Measurements from ENCODE around the gene ZBED1.

Gene ZBED1

DNA sequence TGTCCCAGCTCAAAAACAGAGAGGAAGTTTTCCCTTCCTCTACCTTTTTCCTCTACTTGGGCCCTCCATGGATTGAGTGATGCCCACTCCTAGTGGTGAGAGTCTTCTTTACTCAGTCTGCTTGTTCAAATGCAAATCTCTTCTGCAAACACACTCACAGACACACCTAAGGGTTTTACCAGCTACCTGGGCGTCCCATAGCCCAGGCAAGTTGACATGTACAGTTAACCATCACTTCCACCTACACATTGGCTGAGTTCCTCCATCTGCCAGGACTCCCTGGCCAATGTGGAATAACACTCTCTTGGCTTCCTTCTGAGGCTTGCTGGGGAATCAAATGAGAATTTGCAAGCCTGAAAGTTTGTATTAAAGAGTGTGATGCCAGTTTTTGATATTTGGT lies 45.7 kb upstream of the ZBED1 start:
- Histone ChIP-seq H3K4me3 (ENCODE audit: severe bottlenecking) (no peak overlapping the region), H3K4me1 (ENCODE audit: insufficient read depth, poor library complexity, severe bottlenecking) (no peaks in the 10 kb centered on the region), H3K9me3 (ENCODE audit: severe bottlenecking) (no peaks in the 10 kb centered on the region), H3K27me3 (ENCODE audit: insufficient read depth, poor library complexity, severe bottlenecking) (no peaks in the 10 kb centered on the region), H3K36me3 (ENCODE audit: low read depth) (no peaks in the 10 kb centered on the region), H3K27ac (ENCODE audit: poor library complexity, severe bottlenecking) (no peak overlapping the region)
- ATAC-seq (ENCODE audit: low read depth) (no peak), DNase-seq (ENCODE audit: low spot score) (no peak)
- TF ChIP-seq, protein P1, sequence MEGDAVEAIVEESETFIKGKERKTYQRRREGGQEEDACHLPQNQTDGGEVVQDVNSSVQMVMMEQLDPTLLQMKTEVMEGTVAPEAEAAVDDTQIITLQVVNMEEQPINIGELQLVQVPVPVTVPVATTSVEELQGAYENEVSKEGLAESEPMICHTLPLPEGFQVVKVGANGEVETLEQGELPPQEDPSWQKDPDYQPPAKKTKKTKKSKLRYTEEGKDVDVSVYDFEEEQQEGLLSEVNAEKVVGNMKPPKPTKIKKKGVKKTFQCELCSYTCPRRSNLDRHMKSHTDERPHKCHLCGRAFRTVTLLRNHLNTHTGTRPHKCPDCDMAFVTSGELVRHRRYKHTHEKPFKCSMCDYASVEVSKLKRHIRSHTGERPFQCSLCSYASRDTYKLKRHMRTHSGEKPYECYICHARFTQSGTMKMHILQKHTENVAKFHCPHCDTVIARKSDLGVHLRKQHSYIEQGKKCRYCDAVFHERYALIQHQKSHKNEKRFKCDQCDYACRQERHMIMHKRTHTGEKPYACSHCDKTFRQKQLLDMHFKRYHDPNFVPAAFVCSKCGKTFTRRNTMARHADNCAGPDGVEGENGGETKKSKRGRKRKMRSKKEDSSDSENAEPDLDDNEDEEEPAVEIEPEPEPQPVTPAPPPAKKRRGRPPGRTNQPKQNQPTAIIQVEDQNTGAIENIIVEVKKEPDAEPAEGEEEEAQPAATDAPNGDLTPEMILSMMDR (IDR thresholded peaks at IDR 0.05; ENCODE audit: poor library complexity, severe bottlenecking) = no peak

DNA sequence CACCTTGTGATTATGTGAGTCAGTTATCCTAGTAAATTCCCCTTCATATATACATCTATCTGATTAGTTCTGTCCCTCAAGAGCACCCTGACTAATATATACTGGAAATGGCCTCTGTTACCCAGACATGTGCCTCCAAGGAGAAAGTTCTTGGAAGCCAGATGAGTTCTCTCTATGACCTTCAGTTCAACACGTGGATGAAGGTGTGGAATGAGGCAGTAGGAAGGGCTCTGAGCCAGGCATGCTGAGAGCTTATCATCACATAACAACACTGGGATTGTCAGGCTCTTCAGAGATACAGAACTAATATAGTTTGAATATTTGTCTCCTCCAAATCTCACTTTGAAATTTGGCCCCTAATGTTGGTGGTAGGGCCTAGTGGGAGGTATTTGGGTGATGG lies 44.4 kb upstream of the ZBED1 start:
- H3K36me3 ChIP-seq (ENCODE audit: low read depth) = no peaks in the 10 kb centered on the region
- TF ChIP-seq, protein P1 (IDR thresholded peaks at IDR 0.05; ENCODE audit: poor library complexity, severe bottlenecking) = no peak
- ATAC-seq (ENCODE audit: low read depth) (no peak), DNase-seq (ENCODE audit: low spot score) (no peak)
- H3K4me3 ChIP-seq (ENCODE audit: severe bottlenecking) = no peak overlapping the region
- H3K4me1 ChIP-seq (ENCODE audit: insufficient read depth, poor library complexity, severe bottlenecking) = no peaks in the 10 kb centered on the region
- no peaks in the 10 kb centered on the region for H3K27me3 ChIP-seq (ENCODE audit: insufficient read depth, poor library complexity, severe bottlenecking)
- no peaks in the 10 kb centered on the region for H3K9me3 ChIP-seq (ENCODE audit: severe bottlenecking)
- no peak overlapping the region for H3K27ac ChIP-seq (ENCODE audit: poor library complexity, severe bottlenecking)

DNA sequence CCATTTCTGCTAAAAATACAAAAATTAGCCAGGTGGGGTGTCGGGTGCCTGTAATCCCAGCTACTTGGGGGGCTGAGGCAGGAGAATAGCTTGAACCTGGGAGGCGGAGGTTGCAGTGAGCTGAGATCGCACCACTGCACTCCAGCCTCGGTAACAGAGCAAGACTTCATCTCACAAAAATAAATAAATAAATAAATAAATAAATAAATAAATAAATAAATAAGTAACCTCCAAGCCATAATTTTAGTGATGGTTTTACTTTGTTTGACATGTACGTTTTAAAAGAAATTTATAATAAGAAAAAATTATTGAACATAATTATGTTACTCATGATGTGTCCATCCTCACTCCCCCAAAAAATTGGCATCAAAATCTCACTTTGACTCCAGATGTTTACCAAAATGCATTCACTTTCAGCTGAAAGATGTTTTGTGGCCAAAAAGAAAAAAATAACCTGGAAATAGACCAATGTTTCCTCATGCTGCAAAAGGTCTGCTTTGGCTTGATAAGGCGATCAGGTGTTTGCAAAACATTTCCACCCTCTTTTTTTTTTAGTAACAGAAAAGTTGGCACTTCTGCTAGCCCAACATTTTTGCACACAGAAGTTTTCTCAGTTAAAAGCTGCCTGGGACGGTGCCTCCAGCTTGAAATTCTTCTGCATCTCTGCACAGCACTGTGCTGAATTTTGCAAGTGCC lies 42.2 kb upstream of the ZBED1 start:
- no peak for ATAC-seq (ENCODE audit: low read depth)
- Histone ChIP-seq H3K36me3 (ENCODE audit: low read depth) (no peaks in the 10 kb centered on the region), H3K9me3 (ENCODE audit: severe bottlenecking) (no peaks in the 10 kb centered on the region), H3K4me1 (ENCODE audit: insufficient read depth, poor library complexity, severe bottlenecking) (no peaks in the 10 kb centered on the region), H3K27ac (ENCODE audit: poor library complexity, severe bottlenecking) (no peak overlapping the region), H3K27me3 (ENCODE audit: insufficient read depth, poor library complexity, severe bottlenecking) (no peaks in the 10 kb centered on the region), H3K4me3 (ENCODE audit: severe bottlenecking) (no peak overlapping the region)
- no peak for DNase-seq (ENCODE audit: low spot score)
- TF ChIP-seq, protein P1 (IDR thresholded peaks at IDR 0.05; ENCODE audit: poor library complexity, severe bottlenecking) = no peak

DNA sequence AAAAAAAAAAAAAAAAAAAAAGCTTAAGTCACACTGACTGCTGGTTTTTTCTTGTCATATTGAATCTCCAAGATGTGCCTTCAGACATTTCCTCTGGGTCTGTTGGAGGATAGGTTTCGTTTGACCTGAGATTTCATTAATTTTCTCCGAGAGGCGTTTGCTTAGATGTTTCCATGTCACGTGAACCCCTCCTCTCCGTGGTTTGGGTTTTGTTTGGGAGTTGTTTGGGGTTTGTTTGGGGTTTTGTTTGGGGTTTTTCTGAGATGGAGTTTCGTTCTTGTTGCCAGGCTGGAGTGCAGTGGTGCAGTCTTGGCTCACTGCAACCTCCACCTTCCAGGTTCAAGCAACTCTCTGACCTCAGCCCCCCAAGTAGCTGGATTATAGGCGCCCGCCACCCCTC lies 40.8 kb upstream of the ZBED1 start:
- no peaks in the 10 kb centered on the region for H3K27me3 ChIP-seq (ENCODE audit: insufficient read depth, poor library complexity, severe bottlenecking)
- ATAC-seq (ENCODE audit: low read depth) (no peak), DNase-seq (ENCODE audit: low spot score) (no peak)
- H3K27ac ChIP-seq (ENCODE audit: poor library complexity, severe bottlenecking) = no peak overlapping the region
- H3K9me3 ChIP-seq (ENCODE audit: severe bottlenecking) = no peaks in the 10 kb centered on the region
- H3K4me1 ChIP-seq (ENCODE audit: insufficient read depth, poor library complexity, severe bottlenecking) = no peaks in the 10 kb centered on the region
- TF ChIP-seq, protein P1 (IDR thresholded peaks at IDR 0.05; ENCODE audit: poor library complexity, severe bottlenecking) = no peak
- H3K4me3 ChIP-seq (ENCODE audit: severe bottlenecking) = no peak overlapping the region
- H3K36me3 ChIP-seq (ENCODE audit: low read depth) = no peaks in the 10 kb centered on the region

DNA sequence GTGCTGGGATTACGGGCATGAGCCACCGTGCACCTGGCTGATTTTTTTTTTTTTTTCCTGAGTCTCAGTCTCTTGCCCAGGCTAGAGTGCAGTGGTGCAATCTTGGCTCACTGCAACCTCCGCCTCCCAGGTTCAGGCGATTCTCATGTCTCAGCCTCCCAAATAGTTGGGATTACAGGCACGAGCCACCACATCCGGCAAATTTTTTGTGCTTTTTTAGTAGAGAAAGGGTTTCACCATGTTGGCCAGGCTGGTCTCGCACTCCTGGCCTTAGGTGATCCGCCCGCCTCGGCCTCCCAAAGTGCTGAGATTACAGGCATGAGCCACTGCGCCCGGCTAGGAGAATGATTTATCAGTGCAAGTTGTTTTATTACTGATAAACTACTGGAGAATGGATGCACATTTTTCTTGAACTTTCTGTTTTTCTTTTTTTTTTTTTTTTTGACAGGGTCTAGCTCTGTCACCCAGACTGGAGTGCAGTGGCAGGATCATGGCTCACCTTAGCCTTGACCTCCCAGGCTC lies 39.7 kb upstream of the ZBED1 start:
- TF ChIP-seq, protein P1 (IDR thresholded peaks at IDR 0.05; ENCODE audit: poor library complexity, severe bottlenecking) = no peak
- DNase-seq (ENCODE audit: low spot score) (no peak), ATAC-seq (ENCODE audit: low read depth) (no peak)
- Histone ChIP-seq H3K4me3 (ENCODE audit: severe bottlenecking) (no peak overlapping the region), H3K27ac (ENCODE audit: poor library complexity, severe bottlenecking) (no peak overlapping the region), H3K9me3 (ENCODE audit: severe bottlenecking) (no peaks in the 10 kb centered on the region), H3K4me1 (ENCODE audit: insufficient read depth, poor library complexity, severe bottlenecking) (no peaks in the 10 kb centered on the region), H3K36me3 (ENCODE audit: low read depth) (no peaks in the 10 kb centered on the region), H3K27me3 (ENCODE audit: insufficient read depth, poor library complexity, severe bottlenecking) (no peaks in the 10 kb centered on the region)
